ENCODE measurements around the gene AGR3. TPM values are rescaled to one million over a fixed set of nuclear protein-coding genes. Genes with fewer than 3 reads are reported as not detected.

Gene AGR3
- polyA plus RNA-seq (ENCODE audit: low read depth in 6 of 6) = not detected

DNA sequence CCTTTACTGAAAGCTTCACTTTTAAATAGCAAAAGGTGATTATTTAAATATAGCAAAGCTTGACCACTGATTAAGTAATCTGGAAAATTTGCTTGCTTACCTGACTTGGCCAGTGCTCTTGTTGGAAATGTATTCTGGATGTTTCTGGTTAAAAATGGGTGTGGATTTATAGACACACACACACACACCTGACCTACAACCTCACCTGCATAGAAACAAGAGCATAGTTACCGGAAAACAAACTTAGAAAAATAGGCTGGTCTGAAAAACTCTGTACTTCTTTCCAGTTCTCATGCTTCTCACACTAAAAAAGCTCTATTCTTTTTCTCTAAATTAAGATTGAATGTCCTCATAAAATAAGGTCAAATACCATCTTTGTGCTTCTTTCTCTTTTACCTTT, at the start of gene AGR3:
Gene AGR3 (minus strand): TSS at position 140 of the 400 bp plus-strand sequence. CDS start 3,365 bp downstream, outside the sequence.
- ATAC-seq (ENCODE audit: low read depth in 2 of 2) = no peak
- Mint-ChIP-seq H3K9me3 (no peaks in the 10 kb centered on the region), H3K4me1 (no peaks in the 10 kb centered on the region), H3K27me3 (no peaks in the 10 kb centered on the region), H3K4me3 (no peak within 1 kb of the TSS), H3K27ac (peak within 1 kb of the TSS in 1 of 6 donors; percentile 36), H3K36me3 (no peaks in the 10 kb centered on the region)
- DNase-seq = no peak

DNA sequence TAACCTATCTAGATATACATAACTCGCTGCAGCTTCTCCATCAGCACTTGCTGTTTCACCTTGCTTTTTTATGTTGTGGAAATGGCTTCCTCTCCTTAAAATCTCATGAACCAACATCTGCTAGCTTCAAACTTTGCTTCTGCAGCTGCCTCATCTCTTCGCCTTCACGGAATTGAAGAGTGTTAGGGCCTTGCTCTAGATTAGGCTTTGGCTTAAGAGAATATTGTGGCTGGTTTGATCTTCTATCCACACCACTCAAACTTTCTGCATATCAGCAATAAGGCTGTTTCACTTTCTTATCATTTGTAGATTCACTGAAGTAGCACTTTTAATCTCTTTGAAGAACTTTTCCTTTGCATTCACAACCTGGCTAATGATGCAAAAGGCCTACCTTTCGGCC, 49.2 kb upstream of the AGR3 start:
- Mint-ChIP-seq H3K9me3 (no peaks in the 10 kb centered on the region), H3K4me3 (no peak overlapping the region), H3K4me1 (peaks cover 28 to 47% (median 33%) of the 10 kb centered on the region in 3 donors), H3K27me3 (peaks cover 10 to 32% (median 19%) of the 10 kb centered on the region in 3 donors), H3K36me3 (no peaks in the 10 kb centered on the region), H3K27ac (no peak overlapping the region)
- DNase-seq (no peak), ATAC-seq (ENCODE audit: low read depth in 2 of 2) (no peak)

DNA sequence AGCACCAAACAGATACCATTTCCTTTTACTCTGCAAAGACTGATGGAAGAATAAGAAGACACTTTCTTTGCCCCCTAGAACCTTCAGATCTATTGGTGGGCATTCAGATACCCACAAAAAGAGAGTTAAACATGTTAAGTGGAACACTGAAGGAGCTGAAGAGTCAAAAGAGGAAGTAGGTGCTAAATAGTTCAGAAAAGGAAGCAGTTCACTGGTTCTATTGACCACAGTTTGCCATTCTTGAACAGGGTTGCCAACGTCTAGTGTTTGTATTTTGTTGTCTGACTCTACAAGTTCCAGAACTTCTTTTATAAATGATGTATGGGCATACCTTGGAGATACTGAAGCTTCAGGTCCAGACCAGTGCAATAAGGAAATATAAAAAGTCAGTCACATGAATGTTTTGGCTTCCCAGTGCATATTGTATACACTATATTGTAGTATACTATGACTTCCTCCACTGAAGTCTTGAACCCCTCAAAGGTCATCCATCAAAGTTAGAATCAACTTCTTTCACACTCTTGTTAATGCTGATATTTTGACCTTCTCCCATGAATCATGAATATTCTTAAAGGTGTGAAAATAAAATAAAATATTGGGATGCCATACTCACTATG, 47.5 kb upstream of the AGR3 start:
- Mint-ChIP-seq H3K4me3 (peak overlapping the region in 3 of 8 donors; percentile 17 to 44 (median 21)), H3K36me3 (no peaks in the 10 kb centered on the region), H3K4me1 (peaks cover 27 to 39% (median 31%) of the 10 kb centered on the region in 3 donors), H3K27me3 (peaks cover 10 to 32% (median 19%) of the 10 kb centered on the region in 3 donors), H3K9me3 (no peaks in the 10 kb centered on the region), H3K27ac (peak overlapping the region in 1 of 6 donors; percentile 65)
- ATAC-seq (ENCODE audit: low read depth in 2 of 2) = peak; percentile 92 to 96
- DNase-seq = peak; percentile 63

DNA sequence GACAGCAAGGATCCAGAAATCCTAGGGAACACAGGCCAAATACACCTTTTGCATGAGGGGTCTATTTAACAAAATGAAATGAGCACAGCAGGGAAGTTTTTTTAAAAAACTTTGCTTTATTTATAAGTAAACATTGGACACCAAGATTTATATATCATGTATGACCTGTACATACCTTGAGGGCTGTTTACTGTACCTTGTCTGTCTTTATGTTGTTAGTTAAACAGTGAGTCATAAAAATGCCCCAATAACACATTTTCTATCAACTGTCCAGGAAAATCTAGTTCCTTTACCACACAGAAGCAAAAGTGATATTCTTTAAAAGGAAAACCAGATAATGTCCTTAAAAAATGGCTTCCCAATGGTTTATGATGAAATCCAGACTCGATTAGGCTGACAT, 45.1 kb upstream of the AGR3 start:
- ATAC-seq (ENCODE audit: low read depth in 2 of 2) (no peak), DNase-seq (no peak)
- Mint-ChIP-seq H3K4me3 (no peak overlapping the region), H3K9me3 (no peaks in the 10 kb centered on the region), H3K27ac (no peak overlapping the region), H3K4me1 (peaks cover 25 to 32% (median 31%) of the 10 kb centered on the region in 3 donors), H3K27me3 (peaks cover 10 to 31% (median 19%) of the 10 kb centered on the region in 3 donors), H3K36me3 (no peaks in the 10 kb centered on the region)

DNA sequence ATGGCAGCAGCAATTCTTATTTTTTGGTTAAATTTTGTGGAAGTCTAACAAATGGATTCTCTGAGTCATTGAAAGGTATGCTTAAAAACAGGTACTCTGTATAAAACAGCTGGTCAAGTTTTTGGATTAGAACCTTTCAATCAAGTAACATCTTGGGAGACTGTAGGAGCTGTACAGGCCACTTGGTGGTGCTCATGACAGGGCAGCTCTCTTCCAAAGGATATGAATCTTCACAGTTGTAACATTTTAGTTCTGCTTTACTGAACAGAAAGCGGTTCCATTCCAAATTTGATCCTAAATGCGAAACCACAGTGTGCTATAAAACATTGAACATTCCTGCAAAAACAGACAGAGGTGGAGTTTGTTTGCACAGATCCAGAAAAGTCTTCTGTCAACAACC, 44.5 kb upstream of the AGR3 start:
- H3K9me3 Mint-ChIP-seq = no peaks in the 10 kb centered on the region
- H3K36me3 Mint-ChIP-seq = no peaks in the 10 kb centered on the region
- peaks cover 10 to 31% (median 20%) of the 10 kb centered on the region in 3 donors for H3K27me3 Mint-ChIP-seq
- H3K4me3 Mint-ChIP-seq = no peak overlapping the region
- DNase-seq = no peak
- no peak overlapping the region for H3K27ac Mint-ChIP-seq
- H3K4me1 Mint-ChIP-seq = peaks cover 25 to 32% (median 30%) of the 10 kb centered on the region in 3 donors
- peak; percentile 27 to 47 for ATAC-seq (ENCODE audit: low read depth in 2 of 2)

DNA sequence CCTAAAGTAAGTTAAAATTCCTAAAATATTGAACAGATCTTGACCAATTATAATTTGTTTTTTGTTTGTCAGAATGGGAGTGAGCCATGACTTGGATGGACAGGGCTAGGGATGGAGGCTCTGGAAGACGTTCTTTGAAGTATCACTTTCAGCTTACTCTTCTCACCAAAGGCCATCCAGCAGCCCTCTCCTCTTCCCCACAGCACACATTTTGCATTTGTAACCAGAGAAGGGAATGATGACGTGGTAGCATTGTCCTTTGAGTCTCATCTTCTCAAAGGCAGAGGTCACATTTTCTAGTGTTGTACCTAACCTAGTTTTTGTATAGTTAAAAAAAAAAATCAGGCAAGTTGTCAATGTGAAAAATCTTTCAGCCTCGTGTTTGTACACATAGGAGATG, 43.8 kb upstream of the AGR3 start:
- no peak overlapping the region for H3K27ac Mint-ChIP-seq
- H3K4me1 Mint-ChIP-seq = peaks cover 25 to 32% (median 27%) of the 10 kb centered on the region in 3 donors
- H3K27me3 Mint-ChIP-seq = peaks cover 10 to 31% (median 23%) of the 10 kb centered on the region in 3 donors
- no peaks in the 10 kb centered on the region for H3K36me3 Mint-ChIP-seq
- DNase-seq (no peak), ATAC-seq (ENCODE audit: low read depth in 2 of 2) (no peak)
- peak overlapping the region in 1 of 8 donors; percentile 35 for H3K4me3 Mint-ChIP-seq
- no peaks in the 10 kb centered on the region for H3K9me3 Mint-ChIP-seq

DNA sequence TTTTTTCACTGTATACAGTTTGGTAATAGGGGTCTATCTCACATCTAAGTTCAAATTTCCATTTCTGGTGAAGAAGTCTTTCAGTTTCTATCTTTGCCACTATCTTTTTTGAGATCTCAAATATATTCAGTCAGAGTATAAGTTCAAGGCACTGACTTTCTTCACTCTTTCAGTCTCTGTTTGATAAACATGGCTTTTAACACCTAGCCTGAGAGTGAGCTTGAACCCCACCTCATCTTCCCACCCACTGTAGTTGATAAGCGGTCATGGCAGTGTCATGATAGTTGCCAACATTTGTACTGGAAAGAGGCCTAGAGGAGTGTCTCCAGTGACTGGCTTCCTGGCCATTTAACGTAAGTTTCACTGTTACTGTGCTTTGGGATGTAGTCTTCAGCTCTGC, 41.2 kb upstream of the AGR3 start:
- Mint-ChIP-seq H3K27ac (no peak overlapping the region), H3K4me1 (peaks cover 9 to 14% (median 11%) of the 10 kb centered on the region in 3 donors), H3K9me3 (no peaks in the 10 kb centered on the region), H3K36me3 (no peaks in the 10 kb centered on the region), H3K4me3 (peak overlapping the region in 1 of 8 donors; percentile 43), H3K27me3 (peaks cover 9 to 19% (median 16%) of the 10 kb centered on the region in 3 donors)
- no peak for DNase-seq
- ATAC-seq (ENCODE audit: low read depth in 2 of 2) = no peak

DNA sequence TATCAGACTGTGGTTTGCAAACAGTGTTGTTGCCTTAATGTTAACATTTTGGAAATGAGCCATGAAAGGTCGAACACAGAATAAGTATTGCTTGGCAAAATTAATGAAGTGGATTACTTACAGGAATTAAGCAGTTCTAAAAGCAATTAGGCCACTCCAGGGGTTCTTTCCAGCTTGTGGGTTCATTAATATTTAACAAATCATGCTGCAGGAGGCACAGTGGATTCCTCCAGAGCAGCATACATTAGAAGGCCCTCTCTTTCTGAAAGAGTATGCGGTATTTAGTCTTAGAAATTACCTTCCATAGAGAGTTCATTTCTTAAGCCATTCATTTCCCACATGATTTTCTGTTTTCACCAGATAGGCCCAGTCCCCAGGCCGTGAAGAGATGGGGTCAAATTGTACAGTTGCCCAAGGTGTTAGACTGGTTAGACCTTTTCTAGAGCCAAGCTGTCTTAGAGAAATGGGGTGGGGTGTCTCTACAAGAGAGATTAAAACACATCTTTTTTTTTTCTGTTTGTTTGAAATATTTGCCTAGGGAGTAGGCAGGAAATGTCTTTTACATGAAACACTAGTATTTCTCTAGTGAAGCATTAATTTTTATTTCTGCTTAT, 40.0 kb upstream of the AGR3 start:
- peak overlapping the region in 1 of 6 donors; percentile 2 for H3K27ac Mint-ChIP-seq
- H3K4me1 Mint-ChIP-seq = peaks cover 11 to 14% (median 12%) of the 10 kb centered on the region in 3 donors
- H3K9me3 Mint-ChIP-seq = no peaks in the 10 kb centered on the region
- no peak overlapping the region for H3K4me3 Mint-ChIP-seq
- no peak for ATAC-seq (ENCODE audit: low read depth in 2 of 2)
- no peaks in the 10 kb centered on the region for H3K36me3 Mint-ChIP-seq
- H3K27me3 Mint-ChIP-seq = peaks cover 0 to 12% (median 4%) of the 10 kb centered on the region in 3 donors
- no peak for DNase-seq

DNA sequence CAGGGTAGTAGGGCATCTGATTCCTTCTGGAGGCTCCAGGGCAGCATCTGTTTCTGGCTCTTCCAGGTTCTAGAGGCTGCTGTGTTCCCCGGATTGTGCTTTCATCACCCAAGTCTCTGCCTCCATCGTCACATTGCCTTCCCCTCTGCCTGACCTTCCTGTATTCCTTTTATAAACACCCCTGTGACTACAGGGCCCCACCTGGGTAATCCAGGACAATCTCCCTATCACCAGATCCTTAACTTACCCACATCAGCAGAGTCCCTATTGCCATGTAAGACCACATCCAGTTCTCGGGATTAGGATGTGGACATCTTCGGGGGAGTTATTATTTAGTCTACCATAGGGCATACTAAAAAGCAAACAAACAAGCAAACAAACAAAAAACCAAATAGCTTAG, 39.4 kb upstream of the AGR3 start:
- Mint-ChIP-seq H3K9me3 (no peaks in the 10 kb centered on the region), H3K27ac (no peak overlapping the region), H3K4me1 (peaks cover 11 to 14% (median 12%) of the 10 kb centered on the region in 3 donors), H3K4me3 (no peak overlapping the region), H3K27me3 (peaks cover 0 to 6% (median 4%) of the 10 kb centered on the region in 3 donors), H3K36me3 (no peaks in the 10 kb centered on the region)
- ATAC-seq (ENCODE audit: low read depth in 2 of 2) = no peak
- no peak for DNase-seq

DNA sequence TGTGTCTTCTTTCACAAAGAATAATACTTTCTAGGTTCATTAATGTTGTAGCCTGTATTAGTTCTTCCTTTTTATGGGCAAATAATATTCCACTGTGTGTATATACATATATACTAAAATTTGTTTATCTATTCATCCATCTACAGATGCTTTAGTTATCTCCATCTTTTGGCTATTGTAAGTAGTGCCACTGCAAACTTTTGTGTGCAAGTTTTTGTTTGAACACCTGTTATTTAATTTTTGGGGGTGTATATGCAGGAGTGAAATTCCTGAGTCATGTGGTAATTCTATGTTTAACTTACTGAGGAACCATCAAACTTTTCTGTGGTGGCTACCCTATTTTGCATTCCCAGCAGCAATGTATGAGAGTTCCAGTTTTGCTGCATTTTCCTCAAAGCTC, 37.7 kb upstream of the AGR3 start:
- H3K9me3 Mint-ChIP-seq = no peaks in the 10 kb centered on the region
- ATAC-seq (ENCODE audit: low read depth in 2 of 2) (no peak), DNase-seq (no peak)
- H3K4me3 Mint-ChIP-seq = no peak overlapping the region
- peaks cover 0 to 9% (median 4%) of the 10 kb centered on the region in 3 donors for H3K27me3 Mint-ChIP-seq
- peaks cover 11 to 14% (median 12%) of the 10 kb centered on the region in 3 donors for H3K4me1 Mint-ChIP-seq
- no peaks in the 10 kb centered on the region for H3K36me3 Mint-ChIP-seq
- peak overlapping the region in 2 of 6 donors; percentile 34 to 45 for H3K27ac Mint-ChIP-seq

DNA sequence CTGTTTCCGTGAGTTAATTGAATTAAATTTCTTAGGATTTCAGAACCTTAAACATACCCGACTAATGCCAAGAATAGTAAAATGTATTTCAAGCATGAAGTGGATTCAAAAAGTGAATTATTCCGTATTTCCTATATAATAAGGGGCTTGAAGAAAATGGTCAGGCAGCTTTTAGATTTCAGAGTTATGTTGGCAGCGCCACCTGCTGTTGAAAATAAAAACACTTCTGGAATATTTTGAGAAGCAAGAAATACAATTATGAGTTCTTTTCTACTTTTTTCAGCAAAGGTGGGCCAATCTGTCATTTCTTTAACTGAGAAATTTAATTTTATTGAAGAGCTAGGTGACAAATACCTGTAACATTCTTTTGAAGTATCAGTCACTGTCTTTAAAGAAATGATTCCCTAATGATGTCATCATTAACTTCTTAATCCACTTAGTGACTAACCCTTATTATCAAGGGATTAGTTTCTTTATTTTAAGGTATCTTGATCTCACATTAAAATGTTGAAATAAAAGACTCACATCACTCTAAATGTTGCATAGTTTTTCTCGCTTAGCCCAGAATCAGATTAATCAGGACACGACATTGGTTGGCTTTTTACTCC, 36.6 kb upstream of the AGR3 start:
- no peaks in the 10 kb centered on the region for H3K9me3 Mint-ChIP-seq

DNA sequence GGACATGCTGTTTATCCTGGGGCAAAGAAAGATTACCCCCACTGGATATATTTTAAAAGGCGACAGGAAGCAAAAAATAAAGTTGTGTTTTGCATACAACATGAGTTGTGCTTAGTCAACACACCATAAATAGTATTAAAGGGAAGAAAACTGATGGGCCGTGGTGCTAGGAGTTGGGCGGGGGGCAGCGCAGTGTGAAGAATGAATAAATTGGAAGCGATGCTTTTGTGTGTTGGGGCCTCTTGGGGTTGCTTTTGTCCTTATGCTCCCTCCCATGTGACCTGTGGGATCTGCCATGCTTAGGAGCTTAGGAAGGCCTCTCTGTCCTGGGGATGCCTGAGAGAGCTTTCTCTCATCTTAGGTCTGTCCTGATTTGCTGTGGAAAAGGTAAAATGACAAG, 35.0 kb upstream of the AGR3 start:
- ATAC-seq (ENCODE audit: low read depth in 2 of 2) (no peak), DNase-seq (no peak)
- H3K27ac Mint-ChIP-seq = peak overlapping the region in 1 of 6 donors; percentile 74
- no peak overlapping the region for H3K4me3 Mint-ChIP-seq
- peaks cover 2 to 6% of the 10 kb centered on the region in 2 donors for H3K36me3 Mint-ChIP-seq
- peaks cover 0 to 8% (median 8%) of the 10 kb centered on the region in 3 donors for H3K27me3 Mint-ChIP-seq
- peaks cover 0 to 6% (median under 1%) of the 10 kb centered on the region in 7 donors for H3K9me3 Mint-ChIP-seq
- H3K4me1 Mint-ChIP-seq = peaks cover under 1 to 3% (median under 1%) of the 10 kb centered on the region in 3 donors

More for the DNA sequence above, 36.6 kb upstream of the AGR3 start:
- ATAC-seq (ENCODE audit: low read depth in 2 of 2) (no peak), DNase-seq (peak; percentile 14)
- Mint-ChIP-seq H3K4me1 (peaks cover 11 to 14% (median 12%) of the 10 kb centered on the region in 3 donors), H3K27ac (no peak overlapping the region), H3K4me3 (no peak overlapping the region), H3K36me3 (no peaks in the 10 kb centered on the region), H3K27me3 (peaks cover 0 to 10% (median 4%) of the 10 kb centered on the region in 3 donors)

DNA sequence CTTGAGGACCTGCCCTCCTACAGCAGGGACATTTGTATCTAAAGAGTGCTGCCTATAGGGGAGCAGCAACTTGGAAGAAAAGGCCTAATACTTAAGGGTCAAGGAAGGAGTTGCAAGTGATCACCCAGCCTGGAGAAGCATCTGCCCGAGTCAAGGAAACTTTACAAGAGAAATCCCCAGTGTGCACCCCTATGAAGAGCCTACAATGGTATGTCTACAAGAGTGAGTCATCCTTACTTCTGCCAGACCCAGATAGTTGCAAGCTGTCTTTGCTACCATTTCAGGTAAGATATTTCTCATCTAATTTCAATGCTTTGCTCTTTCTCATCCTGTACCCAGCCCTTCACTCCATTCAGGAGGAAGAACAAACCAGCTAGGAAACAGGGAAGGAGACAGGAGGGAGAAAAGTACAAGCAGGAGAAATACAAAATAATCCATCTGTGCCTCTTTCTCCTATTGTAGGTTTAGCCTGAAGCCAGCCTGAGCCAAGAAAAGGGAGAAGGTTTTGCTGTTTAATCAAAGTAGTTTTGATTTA, 34.4 kb upstream of the AGR3 start:
- H3K4me1 Mint-ChIP-seq = peaks cover 0 to 3% (median 0%) of the 10 kb centered on the region in 3 donors

More for the DNA sequence above, 34.4 kb upstream of the AGR3 start:
- H3K27me3 Mint-ChIP-seq = peaks cover 0 to 12% (median 8%) of the 10 kb centered on the region in 3 donors
- ATAC-seq (ENCODE audit: low read depth in 2 of 2) (no peak), DNase-seq (no peak)
- no peak overlapping the region for H3K4me3 Mint-ChIP-seq
- H3K9me3 Mint-ChIP-seq = peaks cover 0 to 11% (median 4%) of the 10 kb centered on the region in 7 donors
- peaks cover 6 to 7% of the 10 kb centered on the region in 2 donors for H3K36me3 Mint-ChIP-seq
- peak overlapping the region in 1 of 6 donors; percentile 13 for H3K27ac Mint-ChIP-seq

All from naive B cell (primary cell).